ENCODE results near the gene GAB3.
A peak's percentile ranks its signal among the peaks of the same experiment; 100 is the strongest.

The GAB3 gene

GRCh38 chrX:154758696-154759095 lies 7.8 kb upstream of the GAB3 start:
- in situ Hi-C loops (cut with MboI; ENCODE audit: low pct_unique_long_range_greater_than_20kb, low sequenced_read_pairs) = no loop called here
- DNase-seq = no peak

GRCh38 chrX:154751669-154752271 lies 893 bp upstream of the GAB3 start:
- in situ Hi-C loops (cut with MboI; ENCODE audit: low pct_unique_long_range_greater_than_20kb, low sequenced_read_pairs) = no loop called here
- DNase-seq = no peak

GRCh38 chrX:154751203-154751668 lies 359 bp upstream of the GAB3 start:
- in situ Hi-C loops (cut with MboI; ENCODE audit: low pct_unique_long_range_greater_than_20kb, low sequenced_read_pairs) = no loop called here
- DNase-seq = peak; percentile 81

DNA sequence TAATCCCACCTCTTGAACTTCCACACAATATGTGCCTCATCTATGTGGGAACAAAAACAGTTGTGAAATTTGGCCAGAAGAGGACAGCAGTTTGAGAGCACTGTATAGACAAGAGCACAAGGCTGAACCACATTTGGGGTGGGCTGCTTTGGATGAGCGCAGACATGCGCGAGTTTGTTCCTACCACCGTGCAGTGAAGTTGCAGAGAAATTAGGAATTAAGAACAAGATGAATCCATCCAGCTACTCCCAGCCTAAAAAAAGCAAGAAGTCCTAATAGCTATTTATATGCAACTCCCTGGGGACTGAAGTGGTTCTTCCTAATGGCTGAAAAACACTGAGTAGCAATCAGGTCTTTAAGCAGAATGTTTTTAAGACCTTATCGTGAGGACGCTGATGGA lies 1.0 kb downstream of the GAB3 start:
- in situ Hi-C loops (cut with MboI; ENCODE audit: low pct_unique_long_range_greater_than_20kb, low sequenced_read_pairs) = no loop called here
- DNase-seq = peak; percentile 52

DNA sequence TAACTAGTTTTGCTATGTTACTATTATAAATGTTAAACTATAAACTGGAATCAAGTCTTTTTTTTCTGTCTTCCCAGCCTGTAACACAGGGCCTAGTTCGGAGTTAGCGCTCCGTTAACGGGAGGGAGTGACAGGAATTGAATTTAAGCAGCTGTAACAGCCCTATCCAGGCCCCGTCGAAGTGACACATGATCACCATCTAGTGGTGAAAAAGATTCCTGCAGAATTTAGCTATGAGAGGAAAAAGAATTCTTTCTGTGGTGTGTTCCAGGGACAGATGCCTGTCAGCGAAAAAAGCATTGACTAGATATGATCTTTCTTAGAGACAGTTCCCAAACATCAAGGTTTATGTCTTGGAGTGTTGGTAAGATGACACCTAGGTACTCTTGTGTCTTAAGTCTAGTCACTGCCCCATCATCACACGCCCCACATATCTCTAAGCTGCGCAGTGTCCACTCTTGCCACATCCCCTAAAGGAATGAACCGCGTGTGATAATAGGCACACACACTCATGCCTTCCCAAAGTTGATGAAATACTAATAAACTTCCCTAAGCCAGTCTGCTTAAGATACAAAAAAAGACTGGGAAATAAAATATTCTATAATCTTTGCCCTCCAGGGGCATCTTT lies 2.1 kb downstream of the GAB3 start:
- in situ Hi-C loops (cut with MboI; ENCODE audit: low pct_unique_long_range_greater_than_20kb, low sequenced_read_pairs) = no loop called here

GRCh38 chrX:154742613-154743012 lies 8.3 kb downstream of the GAB3 start:
- no peak for DNase-seq
- in situ Hi-C loops (cut with MboI; ENCODE audit: low pct_unique_long_range_greater_than_20kb, low sequenced_read_pairs) = no loop called here

More for the DNA sequence above, 2.1 kb downstream of the GAB3 start:
- peak; percentile 95 for DNase-seq

DNA sequence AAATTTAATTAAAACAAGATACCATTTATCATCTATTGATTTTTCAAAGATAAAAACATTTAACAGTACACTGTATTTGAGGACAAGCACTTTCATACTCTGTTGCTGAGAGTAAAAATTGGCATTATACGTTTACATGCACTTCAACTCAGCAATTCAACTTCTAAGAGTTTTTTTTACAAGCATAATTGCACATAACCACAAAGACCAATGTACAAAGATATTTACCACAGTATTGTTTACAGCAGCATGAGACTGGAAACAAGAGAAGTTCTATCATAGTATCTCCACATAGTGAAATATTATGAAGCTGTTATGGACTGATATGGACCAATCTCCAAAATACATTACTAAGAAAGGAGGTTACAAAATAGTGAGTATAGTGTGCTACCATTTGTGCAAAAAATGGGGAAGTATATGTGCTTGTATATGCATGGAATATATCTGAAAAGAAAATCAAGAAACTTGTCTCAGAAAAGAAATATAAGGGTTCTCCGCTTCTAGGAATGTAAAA lies 10.9 kb downstream of the GAB3 start:
- in situ Hi-C loops (cut with MboI; ENCODE audit: low pct_unique_long_range_greater_than_20kb, low sequenced_read_pairs) = no loop called here
- DNase-seq = peak; percentile 46

DNA sequence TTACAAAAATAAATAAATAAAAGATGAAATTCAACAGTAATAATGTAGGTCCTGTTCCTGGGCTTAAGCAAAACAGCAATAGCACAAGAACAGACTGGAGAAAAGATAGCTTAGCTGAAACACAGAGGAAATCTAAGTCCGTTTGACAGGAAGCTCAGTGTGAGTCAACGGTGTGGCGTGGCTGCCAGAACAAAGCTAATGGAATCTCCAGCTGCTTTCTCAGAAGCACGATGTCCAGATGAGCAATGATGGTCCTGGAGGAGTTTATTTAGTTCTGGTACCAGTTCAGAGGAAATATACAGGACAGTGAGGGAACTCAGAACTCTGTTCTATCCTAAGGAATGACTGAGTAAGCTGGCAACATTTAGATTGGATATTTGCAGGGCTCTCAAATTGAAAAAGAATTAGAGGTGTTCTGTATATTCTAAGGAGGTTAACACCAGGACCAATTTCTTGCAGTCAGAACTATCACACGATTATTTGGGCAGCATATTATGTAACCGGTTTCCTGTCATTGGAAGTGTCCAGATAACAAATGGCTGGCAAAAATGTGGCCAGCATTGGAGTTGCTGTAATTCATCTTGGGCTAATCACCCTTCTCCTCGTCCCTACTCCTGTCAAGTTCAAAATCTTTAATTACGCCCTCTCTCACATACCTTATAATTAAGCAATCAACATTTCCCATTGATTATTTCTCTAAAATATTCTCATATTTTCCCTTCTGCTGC lies 12.7 kb downstream of the GAB3 start:
- DNase-seq = peak; percentile 40
- in situ Hi-C loops (cut with MboI; ENCODE audit: low pct_unique_long_range_greater_than_20kb, low sequenced_read_pairs) = no loop called here

DNA sequence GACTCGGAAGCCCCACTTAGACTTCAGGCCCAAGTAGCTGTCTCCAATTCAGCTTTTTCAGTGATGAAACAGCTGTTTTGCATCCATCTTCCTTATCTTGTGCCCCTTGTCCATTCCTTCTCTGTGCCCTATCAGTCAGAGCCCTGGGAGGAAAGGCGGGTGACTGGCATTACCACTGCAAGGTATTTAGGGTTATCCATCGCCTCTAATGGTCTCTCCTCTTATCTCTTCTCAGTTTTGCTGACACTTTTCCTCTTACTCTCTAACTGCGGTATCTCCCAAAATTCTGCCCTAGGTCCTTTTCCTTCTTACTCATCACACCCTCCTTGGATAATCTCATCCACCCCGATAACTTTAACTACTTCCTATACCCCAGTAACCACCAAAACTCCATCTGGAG lies 13.7 kb downstream of the GAB3 start:
- no peak for DNase-seq
- in situ Hi-C loops (cut with MboI; ENCODE audit: low pct_unique_long_range_greater_than_20kb, low sequenced_read_pairs) = no loop called here

DNA sequence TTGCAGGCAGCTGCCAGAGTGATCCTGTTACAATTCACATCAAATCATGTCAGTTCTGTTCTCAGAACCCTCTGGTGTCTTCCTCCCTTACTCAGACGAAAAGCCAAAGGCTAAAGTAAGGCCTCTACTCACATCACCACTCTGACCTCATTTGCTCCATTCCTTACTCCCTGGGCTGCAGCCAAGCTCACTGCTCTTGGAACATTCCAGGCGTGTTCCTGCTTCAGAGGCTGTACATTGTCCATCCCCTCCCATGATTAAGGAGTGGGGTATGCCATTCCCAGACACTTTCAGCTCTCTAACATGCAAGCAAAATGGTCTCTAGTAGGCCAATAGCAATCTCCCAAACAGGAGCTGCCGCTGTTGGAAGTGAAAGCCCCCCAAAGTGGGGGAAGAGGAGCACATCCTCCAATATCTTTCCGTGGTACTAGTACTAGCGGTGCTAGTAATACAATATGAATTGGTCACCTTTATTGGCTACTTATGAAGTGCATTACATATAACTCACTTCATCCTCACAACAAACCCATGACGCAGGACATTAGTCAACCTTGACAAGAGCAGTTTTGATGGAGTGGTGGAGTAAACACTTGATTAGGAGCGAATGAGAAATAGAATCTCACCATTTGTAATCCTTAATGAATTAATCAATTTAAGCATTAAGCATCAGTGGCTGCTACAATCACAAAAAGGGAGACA lies 15.0 kb downstream of the GAB3 start:
- no peak for DNase-seq
- in situ Hi-C loops (cut with MboI; ENCODE audit: low pct_unique_long_range_greater_than_20kb, low sequenced_read_pairs) = no loop called here

GRCh38 chrX:154734061-154734781 lies 16.7 kb downstream of the GAB3 start:
- in situ Hi-C loops (cut with MboI; ENCODE audit: low pct_unique_long_range_greater_than_20kb, low sequenced_read_pairs) = no loop called here
- DNase-seq = peak; percentile 85

- in situ Hi-C loops (cut with MboI; ENCODE audit: low pct_unique_long_range_greater_than_20kb, low sequenced_read_pairs) = no loop called here
- no peak for DNase-seq
These were observed 17.8 kb downstream of the GAB3 start for GRCh38 chrX:154733066-154733425.

DNA sequence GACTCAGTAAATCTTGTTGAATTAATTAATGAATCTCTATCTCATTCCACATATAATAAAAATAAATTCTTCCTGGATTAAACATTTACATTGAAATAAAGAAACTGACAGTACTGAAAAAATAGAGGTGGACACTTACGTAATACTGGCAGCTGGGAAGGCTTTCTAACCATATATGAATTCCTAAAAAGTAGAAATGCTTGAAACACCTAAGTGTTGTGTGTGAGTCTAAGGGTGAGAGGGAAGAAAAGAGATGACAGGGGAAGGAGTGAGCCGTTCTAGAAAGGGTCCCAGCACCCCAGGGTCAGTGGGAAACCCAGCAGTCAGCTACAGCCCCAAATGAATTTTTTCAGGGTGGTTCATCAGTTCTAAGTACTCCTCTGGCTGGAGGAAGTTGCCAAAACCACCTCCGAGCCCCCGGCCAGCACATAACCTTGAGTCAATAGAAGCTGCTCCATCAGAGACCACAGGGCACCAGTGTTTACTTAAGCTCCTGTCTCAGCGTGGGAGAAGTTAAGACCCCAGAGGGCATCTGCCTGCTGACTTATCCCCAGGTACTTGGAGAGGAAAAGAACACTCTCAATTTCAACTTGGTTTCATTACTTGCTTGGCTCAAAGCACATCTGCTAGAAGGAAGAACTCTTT lies 18.3 kb downstream of the GAB3 start:
- peak; percentile 67 for DNase-seq
- in situ Hi-C loops (cut with MboI; ENCODE audit: low pct_unique_long_range_greater_than_20kb, low sequenced_read_pairs) = no loop called here

- no peak for DNase-seq
- in situ Hi-C loops (cut with MboI; ENCODE audit: low pct_unique_long_range_greater_than_20kb, low sequenced_read_pairs) = no loop called here
These were observed 19.0 kb downstream of the GAB3 start for GRCh38 chrX:154731881-154732280.

GRCh38 chrX:154731184-154731583 lies 19.7 kb downstream of the GAB3 start:
- peak; percentile 42 for DNase-seq
- in situ Hi-C loops (cut with MboI; ENCODE audit: low pct_unique_long_range_greater_than_20kb, low sequenced_read_pairs) = no loop called here

- in situ Hi-C loops (cut with MboI; ENCODE audit: low pct_unique_long_range_greater_than_20kb, low sequenced_read_pairs) = no loop called here
- DNase-seq = no peak
These were observed 20.5 kb downstream of the GAB3 start for GRCh38 chrX:154730253-154730891.

GRCh38 chrX:154729439-154729838 lies 21.4 kb downstream of the GAB3 start:
- DNase-seq = no peak
- in situ Hi-C loops (cut with MboI; ENCODE audit: low pct_unique_long_range_greater_than_20kb, low sequenced_read_pairs) = no loop called here

Measured in KBM-7 (cell line).